ENCODE results near the gene USP3.

- TF ChIP-seq, protein P1, sequence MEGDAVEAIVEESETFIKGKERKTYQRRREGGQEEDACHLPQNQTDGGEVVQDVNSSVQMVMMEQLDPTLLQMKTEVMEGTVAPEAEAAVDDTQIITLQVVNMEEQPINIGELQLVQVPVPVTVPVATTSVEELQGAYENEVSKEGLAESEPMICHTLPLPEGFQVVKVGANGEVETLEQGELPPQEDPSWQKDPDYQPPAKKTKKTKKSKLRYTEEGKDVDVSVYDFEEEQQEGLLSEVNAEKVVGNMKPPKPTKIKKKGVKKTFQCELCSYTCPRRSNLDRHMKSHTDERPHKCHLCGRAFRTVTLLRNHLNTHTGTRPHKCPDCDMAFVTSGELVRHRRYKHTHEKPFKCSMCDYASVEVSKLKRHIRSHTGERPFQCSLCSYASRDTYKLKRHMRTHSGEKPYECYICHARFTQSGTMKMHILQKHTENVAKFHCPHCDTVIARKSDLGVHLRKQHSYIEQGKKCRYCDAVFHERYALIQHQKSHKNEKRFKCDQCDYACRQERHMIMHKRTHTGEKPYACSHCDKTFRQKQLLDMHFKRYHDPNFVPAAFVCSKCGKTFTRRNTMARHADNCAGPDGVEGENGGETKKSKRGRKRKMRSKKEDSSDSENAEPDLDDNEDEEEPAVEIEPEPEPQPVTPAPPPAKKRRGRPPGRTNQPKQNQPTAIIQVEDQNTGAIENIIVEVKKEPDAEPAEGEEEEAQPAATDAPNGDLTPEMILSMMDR (IDR thresholded peaks at IDR 0.05; ENCODE audit: low read length) = no peak
- TF ChIP-seq EZH2 (optimal IDR thresholded peaks at IDR 0.05; ENCODE audit: low read depth, low read length) (no peak), EZH2phosphoT487 (IDR thresholded peaks at IDR 0.05; ENCODE audit: low read length) (no peak)
Measured at GRCh38 chr15:63465104-63465503, 39.3 kb upstream of the USP3 start.

All from MM.1S (cell line).